Measurements from ENCODE around the gene TRPM7.
"Not testable (repeated sequence)": the region's sequence is repeated elsewhere in the genome, so short reads cannot be mapped to it uniquely, and the experiment has no call there.

The TRPM7 gene

DNA sequence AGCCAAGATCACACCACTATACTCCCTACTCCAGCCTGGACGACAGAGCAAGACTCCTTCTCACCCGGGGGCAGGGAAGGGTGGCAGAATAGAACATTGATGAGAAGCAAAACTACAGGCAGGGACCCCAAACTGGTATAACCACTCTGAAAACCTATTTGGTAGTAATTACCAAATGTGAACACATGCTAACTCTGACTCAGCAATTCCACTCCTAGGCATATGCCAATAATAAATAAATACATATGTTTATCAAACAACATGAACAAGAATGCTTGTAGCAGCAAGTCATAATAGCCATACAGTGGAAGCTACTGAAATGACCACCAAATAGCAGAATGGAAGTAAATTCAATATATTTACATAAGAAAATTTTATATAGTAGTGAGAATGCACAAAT lies 109.1 kb downstream of the TRPM7 start:
- TF ChIP-seq, protein P1, sequence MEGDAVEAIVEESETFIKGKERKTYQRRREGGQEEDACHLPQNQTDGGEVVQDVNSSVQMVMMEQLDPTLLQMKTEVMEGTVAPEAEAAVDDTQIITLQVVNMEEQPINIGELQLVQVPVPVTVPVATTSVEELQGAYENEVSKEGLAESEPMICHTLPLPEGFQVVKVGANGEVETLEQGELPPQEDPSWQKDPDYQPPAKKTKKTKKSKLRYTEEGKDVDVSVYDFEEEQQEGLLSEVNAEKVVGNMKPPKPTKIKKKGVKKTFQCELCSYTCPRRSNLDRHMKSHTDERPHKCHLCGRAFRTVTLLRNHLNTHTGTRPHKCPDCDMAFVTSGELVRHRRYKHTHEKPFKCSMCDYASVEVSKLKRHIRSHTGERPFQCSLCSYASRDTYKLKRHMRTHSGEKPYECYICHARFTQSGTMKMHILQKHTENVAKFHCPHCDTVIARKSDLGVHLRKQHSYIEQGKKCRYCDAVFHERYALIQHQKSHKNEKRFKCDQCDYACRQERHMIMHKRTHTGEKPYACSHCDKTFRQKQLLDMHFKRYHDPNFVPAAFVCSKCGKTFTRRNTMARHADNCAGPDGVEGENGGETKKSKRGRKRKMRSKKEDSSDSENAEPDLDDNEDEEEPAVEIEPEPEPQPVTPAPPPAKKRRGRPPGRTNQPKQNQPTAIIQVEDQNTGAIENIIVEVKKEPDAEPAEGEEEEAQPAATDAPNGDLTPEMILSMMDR (IDR thresholded peaks at IDR 0.05; ENCODE audit: low read length), result no peak
- DNase-seq, result no peak
- no peak overlapping the region for H3K9ac ChIP-seq (ENCODE audit: low read length)
- no peaks in the 10 kb centered on the region for H3F3A ChIP-seq (ENCODE audit: insufficient read depth, low read length)
- H3K9me3 ChIP-seq (replicated peaks; ENCODE audit: insufficient read depth, low read length), result no peaks in the 10 kb centered on the region
- H3K4me2 ChIP-seq (ENCODE audit: low read depth, low read length), result no peak overlapping the region
- H2AFZ ChIP-seq (ENCODE audit: low read length), result no peak overlapping the region
- H3K27ac ChIP-seq (ENCODE audit: low read length), result no peak overlapping the region
- no peaks in the 10 kb centered on the region for H3K4me1 ChIP-seq (ENCODE audit: low read length)
- no peaks in the 10 kb centered on the region; the same call in 1 of the 2 replicates for H4K20me1 ChIP-seq (ENCODE audit: insufficient read depth, low read length)
- peaks cover 7% of the 10 kb centered on the region; the same call in 1 of the 2 replicates for H3K36me3 ChIP-seq (replicated peaks; ENCODE audit: insufficient read depth, low read length)
- no peaks in the 10 kb centered on the region for H3K27me3 ChIP-seq (replicated peaks; ENCODE audit: insufficient read depth, low read length)
- H3K4me3 ChIP-seq (ENCODE audit: low read length), result no peak overlapping the region
- no peaks in the 10 kb centered on the region for H3K9me2 ChIP-seq (replicated peaks; ENCODE audit: insufficient read depth, low read length)
- no peaks in the 10 kb centered on the region for H3K79me2 ChIP-seq (ENCODE audit: low read length)

DNA sequence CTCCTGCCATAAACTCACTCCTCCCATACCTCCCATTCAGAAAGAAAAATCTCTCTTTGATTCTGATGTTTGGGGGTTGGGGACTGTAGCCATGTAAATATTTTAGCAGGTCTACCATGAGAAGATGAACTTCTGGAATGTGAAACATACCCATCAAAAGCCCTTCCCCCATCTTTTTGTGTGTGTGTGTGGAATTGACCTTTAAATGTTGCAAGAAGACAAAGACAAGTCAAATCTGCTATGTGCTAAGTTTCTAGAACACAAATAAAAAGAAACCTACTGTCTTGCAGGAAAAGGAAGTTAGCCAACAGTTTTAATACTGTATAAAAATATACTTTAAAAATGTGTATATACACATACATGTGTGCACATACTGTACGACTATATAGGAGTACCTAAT lies 110.4 kb downstream of the TRPM7 start:
- no peak overlapping the region for H3K9ac ChIP-seq (ENCODE audit: low read length)
- no peaks in the 10 kb centered on the region for H3F3A ChIP-seq (ENCODE audit: insufficient read depth, low read length)
- H3K4me2 ChIP-seq (ENCODE audit: low read depth, low read length), result no peak overlapping the region
- H3K36me3 ChIP-seq (replicated peaks; ENCODE audit: insufficient read depth, low read length), result peaks cover 7% of the 10 kb centered on the region; the same call in 1 of the 2 replicates
- no peak overlapping the region for H3K4me3 ChIP-seq (ENCODE audit: low read length)
- H4K20me1 ChIP-seq (ENCODE audit: insufficient read depth, low read length), result no peaks in the 10 kb centered on the region; the same call in 1 of the 2 replicates
- no peak overlapping the region for H2AFZ ChIP-seq (ENCODE audit: low read length)
- no peaks in the 10 kb centered on the region for H3K79me2 ChIP-seq (ENCODE audit: low read length)
- H3K9me2 ChIP-seq (replicated peaks; ENCODE audit: insufficient read depth, low read length), result no peaks in the 10 kb centered on the region
- H3K9me3 ChIP-seq (replicated peaks; ENCODE audit: insufficient read depth, low read length), result no peaks in the 10 kb centered on the region
- no peaks in the 10 kb centered on the region for H3K4me1 ChIP-seq (ENCODE audit: low read length)
- H3K27ac ChIP-seq (ENCODE audit: low read length), result no peak overlapping the region
- no peak for DNase-seq
- TF ChIP-seq, protein P1 (IDR thresholded peaks at IDR 0.05; ENCODE audit: low read length), result no peak
- TF ChIP-seq EZH2phosphoT487 (IDR thresholded peaks at IDR 0.05; ENCODE audit: low read length), result no peak
- no peak for TF ChIP-seq EZH2 (optimal IDR thresholded peaks at IDR 0.05; ENCODE audit: low read depth, low read length)
- H3K27me3 ChIP-seq (replicated peaks; ENCODE audit: insufficient read depth, low read length), result no peaks in the 10 kb centered on the region

DNA sequence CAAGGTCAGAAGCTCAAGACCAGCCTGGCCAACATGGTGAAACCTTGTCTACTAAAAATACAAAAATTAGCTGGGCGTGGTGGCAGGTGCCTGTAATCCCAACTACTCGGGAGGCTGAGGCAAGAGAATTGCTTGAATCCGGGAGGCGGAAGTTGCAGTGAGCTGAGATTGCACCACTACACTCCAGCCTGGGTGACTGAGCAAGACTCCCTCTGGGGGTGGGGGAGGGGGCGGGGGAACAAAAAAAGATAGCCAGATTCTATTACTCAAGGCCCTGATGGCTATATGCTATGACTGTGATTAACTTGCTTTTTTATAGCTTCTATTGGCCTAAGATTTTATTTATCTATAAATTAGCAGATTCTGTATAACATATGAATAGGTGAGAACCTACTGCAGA lies 112.8 kb downstream of the TRPM7 start:
- H3K27ac ChIP-seq (ENCODE audit: low read length); DNase-seq; H3K27me3 ChIP-seq (replicated peaks; ENCODE audit: insufficient read depth, low read length); H3K4me1 ChIP-seq (ENCODE audit: low read length); H2AFZ ChIP-seq (ENCODE audit: low read length); H3K79me2 ChIP-seq (ENCODE audit: low read length); H3K9ac ChIP-seq (ENCODE audit: low read length); H4K20me1 ChIP-seq (ENCODE audit: insufficient read depth, low read length); H3K4me3 ChIP-seq (ENCODE audit: low read length); H3F3A ChIP-seq (ENCODE audit: insufficient read depth, low read length); H3K9me3 ChIP-seq (replicated peaks; ENCODE audit: insufficient read depth, low read length); H3K4me2 ChIP-seq (ENCODE audit: low read depth, low read length); H3K36me3 ChIP-seq (replicated peaks; ENCODE audit: insufficient read depth, low read length); H3K9me2 ChIP-seq (replicated peaks; ENCODE audit: insufficient read depth, low read length): not testable (repeated sequence)

DNA sequence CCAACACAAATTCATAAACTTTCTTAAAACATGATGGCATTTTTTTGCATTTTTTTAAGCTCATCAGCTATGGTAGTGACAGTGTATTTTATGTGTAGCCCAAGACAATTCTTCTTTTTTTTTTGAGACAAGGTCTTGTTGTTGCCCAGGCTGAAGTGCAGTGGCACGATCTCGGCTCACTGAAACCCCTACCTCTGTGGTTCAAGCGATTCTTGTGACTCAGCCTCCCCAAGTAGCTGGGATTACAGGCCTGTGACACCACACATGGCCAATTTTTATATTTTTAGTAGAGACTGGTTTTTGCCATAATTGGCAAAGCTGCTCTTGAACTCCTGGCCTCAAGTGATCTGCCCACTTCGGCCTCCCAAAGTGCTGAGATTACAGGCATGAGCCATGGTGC lies 122.8 kb downstream of the TRPM7 start:
- no peak for DNase-seq
- H3K27ac ChIP-seq (ENCODE audit: low read length), result no peak overlapping the region

More for the DNA sequence above, 122.8 kb downstream of the TRPM7 start:
- no peaks in the 10 kb centered on the region for H3K9me2 ChIP-seq (replicated peaks; ENCODE audit: insufficient read depth, low read length)
- no peak for TF ChIP-seq EZH2phosphoT487 (IDR thresholded peaks at IDR 0.05; ENCODE audit: low read length)
- H3K9ac ChIP-seq (ENCODE audit: low read length), result no peak overlapping the region
- no peaks in the 10 kb centered on the region for H3K4me1 ChIP-seq (ENCODE audit: low read length)
- H3K27me3 ChIP-seq (replicated peaks; ENCODE audit: insufficient read depth, low read length), result no peaks in the 10 kb centered on the region
- H3K4me2 ChIP-seq (ENCODE audit: low read depth, low read length), result no peak overlapping the region
- no peak overlapping the region for H2AFZ ChIP-seq (ENCODE audit: low read length)
- no peaks in the 10 kb centered on the region for H4K20me1 ChIP-seq (ENCODE audit: insufficient read depth, low read length)
- H3K9me3 ChIP-seq (replicated peaks; ENCODE audit: insufficient read depth, low read length), result no peaks in the 10 kb centered on the region
- no peaks in the 10 kb centered on the region for H3K79me2 ChIP-seq (ENCODE audit: low read length)
- H3F3A ChIP-seq (ENCODE audit: insufficient read depth, low read length), result no peaks in the 10 kb centered on the region
- H3K4me3 ChIP-seq (ENCODE audit: low read length), result no peak overlapping the region
- no peaks in the 10 kb centered on the region for H3K36me3 ChIP-seq (replicated peaks; ENCODE audit: insufficient read depth, low read length)

All from MM.1S (cell line).